Measurements from ENCODE around the gene CCDC112.
"Not testable (repeated sequence)": the region's sequence is repeated elsewhere in the genome, so short reads cannot be mapped to it uniquely, and the experiment has no call there.

Gene CCDC112

DNA sequence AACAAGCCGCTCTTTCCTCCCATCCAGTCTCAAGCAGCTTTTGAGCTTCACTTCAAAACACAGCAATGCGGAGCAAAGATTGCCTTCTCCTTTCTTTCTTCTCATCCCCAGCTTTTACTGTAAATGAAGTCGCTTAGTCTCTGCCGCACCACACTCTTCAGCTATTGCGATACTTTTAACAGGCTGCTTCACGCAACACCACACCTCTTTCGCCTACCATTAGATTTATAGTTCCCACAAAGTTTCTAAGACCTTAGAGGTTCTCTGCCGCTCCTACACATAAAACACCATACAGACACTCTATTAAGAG, 34.5 kb downstream of the CCDC112 start:
- no peak overlapping the region for H4K8ac ChIP-seq (ENCODE audit: low read length)
- no peak overlapping the region for H2BK15ac ChIP-seq (ENCODE audit: low read depth, poor library complexity, severe bottlenecking)
- H3K14ac ChIP-seq (ENCODE audit: low read length in 2 of 2): no peak overlapping the region
- H3K9ac ChIP-seq (ENCODE audit: low read length): peak overlapping the region; percentile 95
- 2% methylated on average over 7 of the region's 8 CpGs for WGBS
- H3K79me1 ChIP-seq (replicated peaks; ENCODE audit: low read length, poor library complexity, severe bottlenecking): peaks cover 3% of the 10 kb centered on the region
- no peaks in the 10 kb centered on the region for H3K9me3 ChIP-seq (ENCODE audit: control insufficient read depth, low read length)
- H2AFZ ChIP-seq (ENCODE audit: low read depth, low read length): no peak overlapping the region
- peaks cover 9 to 11% of the 10 kb centered on the region in 2 experiments for H3K36me3 ChIP-seq (ENCODE audit: control insufficient read depth in 1 of 2, insufficient read depth in 2 of 2, low read depth in 1 of 2, low read length in 2 of 2)
- H3K4me3 ChIP-seq (ENCODE audit: insufficient read depth in 1 of 2, low read depth in 1 of 2, low read length in 2 of 2): peak overlapping the region; percentile 8 to 85
- no peaks in the 10 kb centered on the region for H3K27me3 ChIP-seq (ENCODE audit: control insufficient read depth in 1 of 2, insufficient read depth in 1 of 2, low read length in 2 of 2)
- no peak overlapping the region for H2BK120ac ChIP-seq (ENCODE audit: low read depth, low read length)
- H3K18ac ChIP-seq (ENCODE audit: low read depth in 1 of 2, low read length in 2 of 2): no peak overlapping the region
- no peak overlapping the region for H4K91ac ChIP-seq (ENCODE audit: low read length)
- DNase-seq: peak; percentile 56
- no peak overlapping the region for H2AK5ac ChIP-seq (ENCODE audit: low read length, severe bottlenecking)
- H3K4ac ChIP-seq (ENCODE audit: low read depth in 1 of 2, low read length in 2 of 2): no peak overlapping the region
- H2BK5ac ChIP-seq (ENCODE audit: low read depth, low read length, poor library complexity, severe bottlenecking): no peak overlapping the region
- no peak overlapping the region for H2BK12ac ChIP-seq (ENCODE audit: low read length in 2 of 2)
- peak overlapping the region; percentile 91 for H3K4me2 ChIP-seq (ENCODE audit: low read length, poor library complexity, severe bottlenecking)
- peak overlapping the region; percentile 90 for H3K27ac ChIP-seq (ENCODE audit: low read length, poor library complexity, severe bottlenecking)
- H3K23ac ChIP-seq (ENCODE audit: low read length in 2 of 2): no peak overlapping the region
- peaks cover 1% of the 10 kb centered on the region for H3K4me1 ChIP-seq (ENCODE audit: control insufficient read depth, insufficient read depth, low read depth, low read length)

- Histone ChIP-seq H3K23ac (ENCODE audit: low read length in 2 of 2) (no peak overlapping the region), H3K9ac (ENCODE audit: low read length) (peak overlapping the region; percentile 95), H4K8ac (ENCODE audit: low read length) (no peak overlapping the region), H3K14ac (ENCODE audit: low read length in 2 of 2) (no peak overlapping the region), H2BK15ac (ENCODE audit: low read depth, poor library complexity, severe bottlenecking) (no peak overlapping the region), H3K4me2 (ENCODE audit: low read length, poor library complexity, severe bottlenecking) (no peak overlapping the region), H3K18ac (ENCODE audit: low read depth in 1 of 2, low read length in 2 of 2) (no peak overlapping the region), H2BK120ac (ENCODE audit: low read depth, low read length) (no peak overlapping the region), H2AK5ac (ENCODE audit: low read length, severe bottlenecking) (no peak overlapping the region), H3K27me3 (ENCODE audit: control insufficient read depth in 1 of 2, insufficient read depth in 1 of 2, low read length in 2 of 2) (no peaks in the 10 kb centered on the region), H3K36me3 (ENCODE audit: control insufficient read depth in 1 of 2, insufficient read depth in 2 of 2, low read depth in 1 of 2, low read length in 2 of 2) (peaks cover 8 to 16% of the 10 kb centered on the region in 2 experiments), H3K79me1 (replicated peaks; ENCODE audit: low read length, poor library complexity, severe bottlenecking) (peaks cover 5% of the 10 kb centered on the region), H4K91ac (ENCODE audit: low read length) (no peak overlapping the region), H3K4me3 (ENCODE audit: insufficient read depth in 1 of 2, low read depth in 1 of 2, low read length in 2 of 2) (no peak overlapping the region), H3K4ac (ENCODE audit: low read depth in 1 of 2, low read length in 2 of 2) (no peak overlapping the region), H3K9me3 (ENCODE audit: control insufficient read depth, low read length) (no peaks in the 10 kb centered on the region), H3K4me1 (ENCODE audit: control insufficient read depth, insufficient read depth, low read depth, low read length) (peaks cover 1% of the 10 kb centered on the region), H2BK5ac (ENCODE audit: low read depth, low read length, poor library complexity, severe bottlenecking) (no peak overlapping the region), H2AFZ (ENCODE audit: low read depth, low read length) (no peak overlapping the region), H3K27ac (ENCODE audit: low read length, poor library complexity, severe bottlenecking) (no peak overlapping the region), H2BK12ac (ENCODE audit: low read length in 2 of 2) (no peak overlapping the region)
- no peak for DNase-seq
- 100% methylated on average over 1 of the region's 2 CpGs for WGBS
Measured at GRCh38 chr5:115260248-115260647, 36.2 kb downstream of the CCDC112 start.

- no peak overlapping the region for H3K18ac ChIP-seq (ENCODE audit: low read depth in 1 of 2, low read length in 2 of 2)
- peaks cover 0 to 9% of the 10 kb centered on the region in 2 experiments for H3K36me3 ChIP-seq (ENCODE audit: control insufficient read depth in 1 of 2, insufficient read depth in 2 of 2, low read depth in 1 of 2, low read length in 2 of 2)
- no peak overlapping the region for H3K9ac ChIP-seq (ENCODE audit: low read length)
- no peak overlapping the region for H2BK15ac ChIP-seq (ENCODE audit: low read depth, poor library complexity, severe bottlenecking)
- H2BK5ac ChIP-seq (ENCODE audit: low read depth, low read length, poor library complexity, severe bottlenecking): no peak overlapping the region
- H4K8ac ChIP-seq (ENCODE audit: low read length): no peak overlapping the region
- H3K27me3 ChIP-seq (ENCODE audit: control insufficient read depth in 1 of 2, insufficient read depth in 1 of 2, low read length in 2 of 2): no peaks in the 10 kb centered on the region
- H2BK12ac ChIP-seq (ENCODE audit: low read length in 2 of 2): no peak overlapping the region
- no peak overlapping the region for H3K4me2 ChIP-seq (ENCODE audit: low read length, poor library complexity, severe bottlenecking)
- H2AK5ac ChIP-seq (ENCODE audit: low read length, severe bottlenecking): no peak overlapping the region
- DNase-seq: no peak
- no peak overlapping the region for H3K4ac ChIP-seq (ENCODE audit: low read depth in 1 of 2, low read length in 2 of 2)
- no peaks in the 10 kb centered on the region for H3K9me3 ChIP-seq (ENCODE audit: control insufficient read depth, low read length)
- no peak overlapping the region for H2AFZ ChIP-seq (ENCODE audit: low read depth, low read length)
- H3K4me3 ChIP-seq (ENCODE audit: insufficient read depth in 1 of 2, low read depth in 1 of 2, low read length in 2 of 2): no peak overlapping the region
- H3K27ac ChIP-seq (ENCODE audit: low read length, poor library complexity, severe bottlenecking): no peak overlapping the region
- peaks cover 1% of the 10 kb centered on the region for H3K4me1 ChIP-seq (ENCODE audit: control insufficient read depth, insufficient read depth, low read depth, low read length)
- H2BK120ac ChIP-seq (ENCODE audit: low read depth, low read length): no peak overlapping the region
- H3K79me1 ChIP-seq (replicated peaks; ENCODE audit: low read length, poor library complexity, severe bottlenecking): peaks cover 4% of the 10 kb centered on the region
- H3K23ac ChIP-seq (ENCODE audit: low read length in 2 of 2): no peak overlapping the region
- no peak overlapping the region for H3K14ac ChIP-seq (ENCODE audit: low read length in 2 of 2)
- no peak overlapping the region for H4K91ac ChIP-seq (ENCODE audit: low read length)
Measured at GRCh38 chr5:115257981-115258380, 38.5 kb downstream of the CCDC112 start.

- WGBS: over 99% methylated on average over 3 of the region's 5 CpGs
- not testable (repeated sequence) for H3K18ac ChIP-seq (ENCODE audit: low read depth in 1 of 2, low read length in 2 of 2); H3K27ac ChIP-seq (ENCODE audit: low read length, poor library complexity, severe bottlenecking); H3K4me2 ChIP-seq (ENCODE audit: low read length, poor library complexity, severe bottlenecking); H2AFZ ChIP-seq (ENCODE audit: low read depth, low read length); H3K4me1 ChIP-seq (ENCODE audit: control insufficient read depth, insufficient read depth, low read depth, low read length); H3K9me3 ChIP-seq (ENCODE audit: control insufficient read depth, low read length); H2BK5ac ChIP-seq (ENCODE audit: low read depth, low read length, poor library complexity, severe bottlenecking); H3K79me1 ChIP-seq (replicated peaks; ENCODE audit: low read length, poor library complexity, severe bottlenecking); H4K91ac ChIP-seq (ENCODE audit: low read length); H3K23ac ChIP-seq (ENCODE audit: low read length in 2 of 2); DNase-seq; H2BK12ac ChIP-seq (ENCODE audit: low read length in 2 of 2); H3K14ac ChIP-seq (ENCODE audit: low read length in 2 of 2); H3K27me3 ChIP-seq (ENCODE audit: control insufficient read depth in 1 of 2, insufficient read depth in 1 of 2, low read length in 2 of 2); H3K4ac ChIP-seq (ENCODE audit: low read depth in 1 of 2, low read length in 2 of 2); H3K4me3 ChIP-seq (ENCODE audit: insufficient read depth in 1 of 2, low read depth in 1 of 2, low read length in 2 of 2); H2BK120ac ChIP-seq (ENCODE audit: low read depth, low read length); H3K9ac ChIP-seq (ENCODE audit: low read length); H2BK15ac ChIP-seq (ENCODE audit: low read depth, poor library complexity, severe bottlenecking); H2AK5ac ChIP-seq (ENCODE audit: low read length, severe bottlenecking)
- Histone ChIP-seq H4K8ac (ENCODE audit: low read length) (peak overlapping the region; percentile 28), H3K36me3 (ENCODE audit: control insufficient read depth in 1 of 2, insufficient read depth in 2 of 2, low read depth in 1 of 2, low read length in 2 of 2) (peaks cover 0 to 13% of the 10 kb centered on the region in 2 experiments)
Measured at GRCh38 chr5:115249379-115249778, 47.1 kb downstream of the CCDC112 start.
